22Rv1 (cell line): ENCODE measurements around the gene ZCCHC7.

Source experiments
- CTCF ChIP-seq: fragments of 450-650 bp; IDR thresholded peaks from 2 replicates; pipeline ENCODE4 v1.5.1; 2017; ENCODE audit warnings: mild to moderate bottlenecking
- ZFX ChIP-seq: fragments of 450-650 bp; IDR thresholded peaks from 2 replicates; pipeline ENCODE4 v1.6.1; 2017; ENCODE audit warnings: antibody characterized with exemption, borderline replicate concordance

- TF ChIP-seq CTCF (no peak), ZFX (no peak)
Observed at GRCh38 chr9:37126214-37126788, 5.9 kb downstream of the ZCCHC7 start.
